ENCODE data around the gene KRTAP13-3. TPM values are rescaled to one million over a fixed set of nuclear protein-coding genes. Genes with fewer than 3 reads are reported as not detected.
A peak's percentile ranks its signal among the peaks of the same experiment; 100 is the strongest.

The KRTAP13-3 gene
- polyA plus RNA-seq, 4 donors = not detected

GRCh38 chr21:30437010-30437565 lies 11.4 kb upstream of the KRTAP13-3 start:
- H3K4me3 ChIP-seq (ENCODE audit: low read depth in 1 of 3, low read length in 3 of 3) = no peak overlapping the region
- no peak overlapping the region for H3K27ac ChIP-seq (ENCODE audit: low read depth in 1 of 3, low read length in 2 of 3)
- FAIRE-seq = no peak
- no peaks in the 10 kb centered on the region for H3K4me1 ChIP-seq (ENCODE audit: control insufficient read depth in 3 of 3, insufficient read depth in 2 of 3, low read depth in 1 of 3, low read length in 2 of 3)
- 68 to 72% (median 72%) methylated on average over 3 of the region's 3 CpGs for WGBS, 3 donors
- no peaks in the 10 kb centered on the region for H3K27me3 ChIP-seq (ENCODE audit: control insufficient read depth in 3 of 3, insufficient read depth in 3 of 3, low read length in 3 of 3)
- no peaks in the 10 kb centered on the region for H3K9me3 ChIP-seq (ENCODE audit: control insufficient read depth in 2 of 2, insufficient read depth in 1 of 2, low read depth in 1 of 2, low read length in 1 of 2)
- no peaks in the 10 kb centered on the region for H3K36me3 ChIP-seq (ENCODE audit: control insufficient read depth in 3 of 3, insufficient read depth in 2 of 3, low read depth in 1 of 3, low read length in 3 of 3)
- peak in 1 of 2 donors; percentile 13 for DNase-seq

- no peaks in the 10 kb centered on the region for H3K27me3 ChIP-seq (ENCODE audit: control insufficient read depth in 3 of 3, insufficient read depth in 3 of 3, low read length in 3 of 3)
- no peak overlapping the region for H3K27ac ChIP-seq (ENCODE audit: low read depth in 1 of 3, low read length in 2 of 3)
- DNase-seq (peak; percentile 3 to 11), FAIRE-seq (no peak)
- 31 to 42% (median 41%) methylated on average over 10 of the region's 10 CpGs for WGBS, 3 donors
- H3K4me3 ChIP-seq (ENCODE audit: low read depth in 1 of 3, low read length in 3 of 3) = no peak overlapping the region
- no peaks in the 10 kb centered on the region for H3K4me1 ChIP-seq (ENCODE audit: control insufficient read depth in 3 of 3, insufficient read depth in 2 of 3, low read depth in 1 of 3, low read length in 2 of 3)
- peaks cover 0 to 2% of the 10 kb centered on the region in 2 donors for H3K9me3 ChIP-seq (ENCODE audit: control insufficient read depth in 2 of 2, insufficient read depth in 1 of 2, low read depth in 1 of 2, low read length in 1 of 2)
- no peaks in the 10 kb centered on the region for H3K36me3 ChIP-seq (ENCODE audit: control insufficient read depth in 3 of 3, insufficient read depth in 2 of 3, low read depth in 1 of 3, low read length in 3 of 3)
Measured at GRCh38 chr21:30434033-30434631, 8.4 kb upstream of the KRTAP13-3 start.

GRCh38 chr21:30430170-30430655 lies 4.5 kb upstream of the KRTAP13-3 start, which contains the start of gene KRTAP13-4:
Gene KRTAP13-4 (plus strand): TSS chr21:30430220. CDS start chr21:30430276, 56 bp downstream.
- Histone ChIP-seq H3K27ac (ENCODE audit: low read depth in 1 of 3, low read length in 2 of 3) (no peak within 1 kb of the TSS), H3K9me3 (ENCODE audit: control insufficient read depth in 2 of 2, insufficient read depth in 1 of 2, low read depth in 1 of 2, low read length in 1 of 2) (peaks cover 0 to 2% of the 10 kb centered on the region in 2 donors), H3K36me3 (ENCODE audit: control insufficient read depth in 3 of 3, insufficient read depth in 2 of 3, low read depth in 1 of 3, low read length in 3 of 3) (no peaks in the 10 kb centered on the region), H3K4me3 (ENCODE audit: low read depth in 1 of 3, low read length in 3 of 3) (no peak within 1 kb of the TSS), H3K4me1 (ENCODE audit: control insufficient read depth in 3 of 3, insufficient read depth in 2 of 3, low read depth in 1 of 3, low read length in 2 of 3) (no peaks in the 10 kb centered on the region), H3K27me3 (ENCODE audit: control insufficient read depth in 3 of 3, insufficient read depth in 3 of 3, low read length in 3 of 3) (no peaks in the 10 kb centered on the region)
- no peak for DNase-seq
- no peak for FAIRE-seq
- WGBS, 3 donors = 60 to 79% (median 72%) methylated on average over 9 of the region's 9 CpGs

- no peak for FAIRE-seq
- no peaks in the 10 kb centered on the region for H3K27me3 ChIP-seq (ENCODE audit: control insufficient read depth in 3 of 3, insufficient read depth in 3 of 3, low read length in 3 of 3)
- 45 to 52% (median 51%) methylated on average over 3 of the region's 3 CpGs for WGBS, 3 donors
- no peak overlapping the region for H3K4me3 ChIP-seq (ENCODE audit: low read depth in 1 of 3, low read length in 3 of 3)
- no peak for DNase-seq
- H3K9me3 ChIP-seq (ENCODE audit: control insufficient read depth in 2 of 2, insufficient read depth in 1 of 2, low read depth in 1 of 2, low read length in 1 of 2) = no peaks in the 10 kb centered on the region
- H3K4me1 ChIP-seq (ENCODE audit: control insufficient read depth in 3 of 3, insufficient read depth in 2 of 3, low read depth in 1 of 3, low read length in 2 of 3) = no peaks in the 10 kb centered on the region
- no peaks in the 10 kb centered on the region for H3K36me3 ChIP-seq (ENCODE audit: control insufficient read depth in 3 of 3, insufficient read depth in 2 of 3, low read depth in 1 of 3, low read length in 3 of 3)
- H3K27ac ChIP-seq (ENCODE audit: low read depth in 1 of 3, low read length in 2 of 3) = no peak overlapping the region
Measured at GRCh38 chr21:30426731-30427130, 1.0 kb upstream of the KRTAP13-3 start.

- Histone ChIP-seq H3K36me3 (ENCODE audit: control insufficient read depth in 3 of 3, insufficient read depth in 2 of 3, low read depth in 1 of 3, low read length in 3 of 3) (no peaks in the 10 kb centered on the region), H3K4me1 (ENCODE audit: control insufficient read depth in 3 of 3, insufficient read depth in 2 of 3, low read depth in 1 of 3, low read length in 2 of 3) (no peaks in the 10 kb centered on the region), H3K9me3 (ENCODE audit: control insufficient read depth in 2 of 2, insufficient read depth in 1 of 2, low read depth in 1 of 2, low read length in 1 of 2) (peaks cover 0 to 6% of the 10 kb centered on the region in 2 donors), H3K4me3 (ENCODE audit: low read depth in 1 of 3, low read length in 3 of 3) (no peak overlapping the region), H3K27ac (ENCODE audit: low read depth in 1 of 3, low read length in 2 of 3) (no peak overlapping the region), H3K27me3 (ENCODE audit: control insufficient read depth in 3 of 3, insufficient read depth in 3 of 3, low read length in 3 of 3) (no peaks in the 10 kb centered on the region)
- FAIRE-seq (no peak), DNase-seq (no peak)
- WGBS, 3 donors = 76 to 82% (median 78%) methylated on average over 5 of the region's 5 CpGs
Measured at GRCh38 chr21:30415993-30416392, 9.7 kb downstream of the KRTAP13-3 start.

- Histone ChIP-seq H3K4me1 (ENCODE audit: control insufficient read depth in 3 of 3, insufficient read depth in 2 of 3, low read depth in 1 of 3, low read length in 2 of 3) (no peaks in the 10 kb centered on the region), H3K9me3 (ENCODE audit: control insufficient read depth in 2 of 2, insufficient read depth in 1 of 2, low read depth in 1 of 2, low read length in 1 of 2) (peaks cover 1 to 9% of the 10 kb centered on the region in 2 donors), H3K27ac (ENCODE audit: low read depth in 1 of 3, low read length in 2 of 3) (no peak overlapping the region), H3K4me3 (ENCODE audit: low read depth in 1 of 3, low read length in 3 of 3) (no peak overlapping the region), H3K27me3 (ENCODE audit: control insufficient read depth in 3 of 3, insufficient read depth in 3 of 3, low read length in 3 of 3) (no peaks in the 10 kb centered on the region), H3K36me3 (ENCODE audit: control insufficient read depth in 3 of 3, insufficient read depth in 2 of 3, low read depth in 1 of 3, low read length in 3 of 3) (no peaks in the 10 kb centered on the region)
- DNase-seq (peak; percentile 4 to 35), FAIRE-seq (no peak)
- WGBS, 3 donors = 26 to 44% (median 37%) methylated on average over 14 of the region's 14 CpGs
Measured at GRCh38 chr21:30408782-30409494, 16.8 kb downstream of the KRTAP13-3 start.

GRCh38 chr21:30395731-30396130 lies 30.0 kb downstream of the KRTAP13-3 start, which contains the start of gene KRTAP13-1:
Gene KRTAP13-1 (plus strand): TSS chr21:30396031. CDS start chr21:30396087, 56 bp downstream.
- Histone ChIP-seq H3K36me3 (ENCODE audit: control insufficient read depth in 3 of 3, insufficient read depth in 2 of 3, low read depth in 1 of 3, low read length in 3 of 3) (no peaks in the 10 kb centered on the region), H3K9me3 (ENCODE audit: control insufficient read depth in 2 of 2, insufficient read depth in 1 of 2, low read depth in 1 of 2, low read length in 1 of 2) (peaks cover 0 to 5% of the 10 kb centered on the region in 2 donors), H3K27me3 (ENCODE audit: control insufficient read depth in 3 of 3, insufficient read depth in 3 of 3, low read length in 3 of 3) (no peaks in the 10 kb centered on the region), H3K27ac (ENCODE audit: low read depth in 1 of 3, low read length in 2 of 3) (no peak within 1 kb of the TSS), H3K4me3 (ENCODE audit: low read depth in 1 of 3, low read length in 3 of 3) (no peak within 1 kb of the TSS), H3K4me1 (ENCODE audit: control insufficient read depth in 3 of 3, insufficient read depth in 2 of 3, low read depth in 1 of 3, low read length in 2 of 3) (no peaks in the 10 kb centered on the region)
- WGBS, 3 donors = 67 to 78% (median 71%) methylated on average over 4 of the region's 4 CpGs
- FAIRE-seq = no peak
- DNase-seq = no peak

GRCh38 chr21:30391492-30392025 lies 34.2 kb downstream of the KRTAP13-3 start:
- FAIRE-seq = no peak
- 59 to 69% (median 62%) methylated on average over 2 of the region's 2 CpGs for WGBS, 3 donors
- H3K27ac ChIP-seq (ENCODE audit: low read depth in 1 of 3, low read length in 2 of 3) = no peak overlapping the region

More at GRCh38 chr21:30391492-30392025, 34.2 kb downstream of the KRTAP13-3 start:
- Histone ChIP-seq H3K27me3 (ENCODE audit: control insufficient read depth in 3 of 3, insufficient read depth in 3 of 3, low read length in 3 of 3) (no peaks in the 10 kb centered on the region), H3K9me3 (ENCODE audit: control insufficient read depth in 2 of 2, insufficient read depth in 1 of 2, low read depth in 1 of 2, low read length in 1 of 2) (peaks cover 0 to 13% of the 10 kb centered on the region in 2 donors), H3K4me1 (ENCODE audit: control insufficient read depth in 3 of 3, insufficient read depth in 2 of 3, low read depth in 1 of 3, low read length in 2 of 3) (no peaks in the 10 kb centered on the region), H3K36me3 (ENCODE audit: control insufficient read depth in 3 of 3, insufficient read depth in 2 of 3, low read depth in 1 of 3, low read length in 3 of 3) (no peaks in the 10 kb centered on the region), H3K4me3 (ENCODE audit: low read depth in 1 of 3, low read length in 3 of 3) (no peak overlapping the region)
- DNase-seq = no peak

All from small intestine (tissue), 7 donors.